ENCODE results near the gene ZNF335.

Gene ZNF335

DNA sequence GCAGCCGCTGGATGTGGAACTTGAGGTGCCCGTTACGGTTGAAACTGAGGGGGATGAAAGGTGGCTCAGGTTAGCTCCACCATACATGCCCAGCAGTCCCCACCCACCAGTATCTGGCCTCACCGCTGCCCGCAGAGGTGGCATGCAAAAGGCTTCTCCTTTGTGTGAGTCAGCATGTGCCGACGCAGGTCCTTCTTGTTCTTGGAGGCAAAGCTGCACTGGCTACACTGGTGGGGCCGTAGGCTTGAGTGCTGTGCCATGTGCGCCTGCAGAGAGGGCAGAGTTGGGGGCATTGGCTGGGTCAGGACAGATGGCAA is 21.7 kb downstream of the ZNF335 start:
- no peak overlapping the region for H3K4me3 Mint-ChIP-seq

DNA sequence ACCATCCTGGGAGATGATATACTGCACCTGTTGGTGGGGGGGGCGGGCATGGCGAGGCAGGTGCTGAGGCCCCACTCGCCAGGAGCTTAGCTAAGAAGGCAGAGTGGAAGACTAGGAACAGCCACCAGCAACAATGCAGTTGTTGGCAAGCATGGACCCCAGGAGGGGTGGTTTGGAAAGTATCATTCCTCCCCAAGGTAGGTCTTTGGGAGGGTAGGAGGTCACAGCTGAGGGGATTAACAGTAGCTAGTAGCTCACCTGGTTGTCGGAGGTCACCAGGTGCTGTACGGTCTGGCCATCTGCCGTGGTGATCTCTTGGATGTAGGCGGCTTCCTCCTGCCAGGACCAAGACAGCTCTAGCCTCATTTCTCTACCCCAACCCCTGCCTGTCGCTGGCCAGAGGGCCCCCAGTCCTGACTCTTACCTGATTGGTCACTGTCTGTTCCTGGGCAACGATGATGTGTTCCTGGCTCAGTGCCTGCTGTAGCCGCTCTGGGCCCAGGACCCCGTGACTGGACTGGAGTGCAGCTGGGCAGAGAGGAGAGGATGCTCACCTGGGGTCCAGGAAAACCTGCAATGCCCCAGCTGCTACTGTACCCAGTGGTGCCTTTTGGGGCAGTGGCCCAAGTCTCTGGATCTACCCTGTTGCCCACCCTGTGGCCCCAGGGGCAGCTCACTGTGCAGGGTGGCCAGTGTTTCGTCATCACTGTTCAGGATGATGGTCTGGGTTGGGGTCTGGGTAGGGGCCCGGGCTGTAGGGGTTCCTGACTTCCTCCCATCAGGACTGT is 22.3 kb downstream of the ZNF335 start:
- no peak overlapping the region for H3K4me3 Mint-ChIP-seq
- H3K27ac Mint-ChIP-seq, result no peak overlapping the region
- H3K9me3 Mint-ChIP-seq, result no peaks in the 10 kb centered on the region
- no peaks in the 10 kb centered on the region for H3K27me3 Mint-ChIP-seq
- H3K4me1 Mint-ChIP-seq, result peaks cover 10% of the 10 kb centered on the region
- H3K36me3 Mint-ChIP-seq, result peaks cover 5% of the 10 kb centered on the region

More for the DNA sequence above, 21.7 kb downstream of the ZNF335 start:
- Mint-ChIP-seq H3K9me3 (no peaks in the 10 kb centered on the region), H3K4me1 (peaks cover 10% of the 10 kb centered on the region), H3K27me3 (no peaks in the 10 kb centered on the region), H3K36me3 (peaks cover 5% of the 10 kb centered on the region), H3K27ac (no peak overlapping the region)

DNA sequence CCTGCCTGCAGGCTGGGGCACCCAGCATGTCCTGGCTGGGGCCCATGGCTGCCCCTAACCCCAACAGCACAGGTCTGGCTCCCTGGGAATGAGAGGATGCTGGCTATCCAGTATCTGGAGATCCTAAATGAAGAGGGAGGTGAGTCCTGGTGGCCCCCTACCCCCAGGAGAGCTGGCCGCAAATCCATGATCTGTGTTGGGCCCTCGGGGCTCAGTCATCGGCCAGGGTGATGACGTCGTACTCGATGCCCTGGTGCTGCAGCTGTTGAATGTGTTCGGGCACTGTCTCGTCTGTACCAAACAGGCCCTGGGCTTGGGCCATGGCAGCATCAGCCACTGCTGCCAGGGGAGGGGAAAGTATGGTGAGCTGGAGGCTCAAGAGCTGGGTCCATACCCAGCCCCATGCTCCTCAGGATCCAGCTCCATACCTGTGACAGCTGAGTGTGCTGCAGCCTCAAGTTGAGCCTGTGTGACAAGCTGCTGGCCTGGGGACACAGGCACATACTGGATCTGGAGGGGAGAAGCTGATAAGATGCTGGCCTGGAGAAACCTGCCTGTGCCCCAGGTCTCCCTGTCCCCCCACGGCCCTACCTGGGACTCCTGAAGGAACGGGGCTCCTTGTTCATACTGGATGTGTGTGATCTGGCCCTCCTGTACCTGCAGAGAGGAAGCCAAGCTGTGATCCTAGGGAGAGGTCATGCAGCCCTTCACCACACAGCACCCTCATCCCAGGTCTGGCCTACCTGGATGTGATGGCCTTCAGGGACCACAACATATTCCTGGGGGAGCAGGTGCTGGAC is 23.1 kb downstream of the ZNF335 start:
- Mint-ChIP-seq H3K9me3 (no peaks in the 10 kb centered on the region), H3K4me3 (no peak overlapping the region), H3K4me1 (peaks cover 17% of the 10 kb centered on the region), H3K27me3 (no peaks in the 10 kb centered on the region), H3K36me3 (peaks cover 9% of the 10 kb centered on the region), H3K27ac (no peak overlapping the region)

DNA sequence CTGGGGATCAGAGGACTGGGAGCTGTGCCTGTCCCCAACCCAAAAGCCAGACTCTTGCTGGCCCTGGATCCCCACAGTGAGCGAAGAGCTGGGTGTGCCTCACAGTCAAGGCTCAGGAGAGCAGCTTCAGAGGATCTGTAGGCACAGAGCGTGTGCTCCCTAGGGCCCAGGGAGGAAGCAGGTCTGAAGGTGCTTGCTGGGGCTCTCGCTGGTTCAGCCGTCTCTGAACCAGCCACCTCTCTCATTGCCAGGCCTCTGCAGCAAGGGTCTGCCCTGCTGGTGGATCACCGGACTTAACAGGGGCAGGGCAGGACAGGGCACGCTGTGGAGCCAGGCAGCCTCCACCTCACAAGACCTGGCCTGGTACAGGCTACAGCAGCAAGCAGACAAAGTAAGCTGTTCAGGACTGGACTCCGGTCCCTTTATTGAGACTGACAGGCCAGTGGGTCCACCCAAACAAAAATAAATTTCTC is 23.7 kb downstream of the ZNF335 start:
- no peaks in the 10 kb centered on the region for H3K27me3 Mint-ChIP-seq
- H3K36me3 Mint-ChIP-seq, result peaks cover 8% of the 10 kb centered on the region
- H3K27ac Mint-ChIP-seq, result peak overlapping the region; percentile 41
- H3K4me1 Mint-ChIP-seq, result peaks cover 19% of the 10 kb centered on the region
- no peak overlapping the region for H3K4me3 Mint-ChIP-seq
- no peaks in the 10 kb centered on the region for H3K9me3 Mint-ChIP-seq

DNA sequence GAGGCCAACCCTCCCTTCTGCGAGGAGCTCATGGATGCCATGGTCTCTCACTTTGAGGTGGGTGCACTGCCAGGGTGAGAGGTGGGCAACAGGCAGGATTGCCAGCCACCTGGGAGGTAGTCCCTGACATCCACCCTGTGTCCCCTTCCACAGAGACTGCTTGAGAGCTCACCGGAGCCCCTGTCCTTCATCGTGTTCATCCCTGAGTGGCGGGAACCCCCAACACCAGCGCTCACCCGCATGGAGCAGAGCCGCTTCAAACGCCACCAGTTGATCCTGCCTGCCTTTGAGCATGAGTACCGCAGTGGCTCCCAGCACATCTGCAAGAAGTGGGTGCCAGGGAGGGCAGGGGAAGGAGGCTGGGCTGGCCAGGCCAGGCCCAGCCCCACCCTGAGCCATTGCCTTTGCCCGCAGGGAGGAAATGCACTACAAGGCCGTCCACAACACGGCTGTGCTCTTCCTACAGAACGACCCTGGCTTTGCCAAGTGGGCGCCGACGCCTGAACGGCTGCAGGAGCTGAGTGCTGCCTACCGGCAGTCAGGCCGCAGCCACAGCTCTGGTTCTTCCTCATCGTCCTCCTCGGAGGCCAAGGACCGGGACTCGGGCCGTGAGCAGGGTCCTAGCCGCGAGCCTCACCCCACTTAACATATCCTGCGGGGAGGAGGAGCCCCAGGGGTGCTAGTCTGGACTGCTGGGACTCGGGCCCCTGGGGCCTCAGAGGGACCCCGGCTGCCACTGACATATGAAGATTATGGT is 24.7 kb downstream of the ZNF335 start:
- H3K36me3 Mint-ChIP-seq, result peaks cover 8% of the 10 kb centered on the region
- H3K27me3 Mint-ChIP-seq, result no peaks in the 10 kb centered on the region
- peaks cover 19% of the 10 kb centered on the region for H3K4me1 Mint-ChIP-seq
- H3K27ac Mint-ChIP-seq, result no peak overlapping the region
- H3K4me3 Mint-ChIP-seq, result no peak overlapping the region
- H3K9me3 Mint-ChIP-seq, result no peaks in the 10 kb centered on the region

DNA sequence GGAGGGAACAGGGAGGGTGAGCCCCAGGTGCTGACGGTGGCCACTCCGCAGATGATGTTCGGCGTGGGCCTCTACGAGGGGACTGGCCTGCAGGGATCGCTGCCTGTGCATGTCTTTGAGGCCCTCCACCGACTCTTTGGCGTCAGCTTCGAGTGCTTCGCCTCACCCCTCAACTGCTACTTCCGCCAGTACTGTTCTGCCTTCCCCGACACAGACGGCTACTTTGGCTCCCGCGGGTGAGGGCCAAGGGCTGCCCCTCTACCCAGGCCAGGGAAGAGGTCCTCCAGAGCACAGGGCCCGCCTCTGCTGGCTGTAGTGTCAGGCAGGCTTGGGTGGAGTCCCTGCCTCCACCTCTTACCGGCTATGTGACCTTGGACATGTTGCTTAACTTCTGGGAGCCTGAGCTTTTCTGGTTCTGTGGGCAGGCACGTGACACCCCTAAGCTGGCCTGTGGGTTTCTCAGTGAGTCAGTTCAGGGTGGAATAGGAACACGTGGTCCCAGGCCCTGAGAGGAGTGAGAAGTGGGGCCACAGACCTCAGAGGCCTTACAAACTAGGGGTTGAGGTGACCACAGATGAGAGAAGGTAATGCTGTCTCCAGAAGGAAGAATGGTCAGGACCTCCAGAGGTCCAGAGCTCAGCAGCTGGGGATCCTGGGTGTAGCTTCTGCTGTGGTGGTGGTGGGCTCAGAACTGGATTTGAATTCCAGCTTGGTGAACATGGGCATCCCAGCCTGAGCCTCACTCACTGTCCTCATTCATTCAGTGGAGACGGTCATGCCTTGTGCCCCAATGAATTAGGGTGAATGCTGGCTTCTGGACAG is 25.6 kb downstream of the ZNF335 start:
- Mint-ChIP-seq H3K36me3 (peaks cover 7% of the 10 kb centered on the region), H3K27me3 (no peaks in the 10 kb centered on the region), H3K4me1 (peaks cover 19% of the 10 kb centered on the region), H3K27ac (peak overlapping the region; percentile 51), H3K9me3 (no peaks in the 10 kb centered on the region), H3K4me3 (no peak overlapping the region)

DNA sequence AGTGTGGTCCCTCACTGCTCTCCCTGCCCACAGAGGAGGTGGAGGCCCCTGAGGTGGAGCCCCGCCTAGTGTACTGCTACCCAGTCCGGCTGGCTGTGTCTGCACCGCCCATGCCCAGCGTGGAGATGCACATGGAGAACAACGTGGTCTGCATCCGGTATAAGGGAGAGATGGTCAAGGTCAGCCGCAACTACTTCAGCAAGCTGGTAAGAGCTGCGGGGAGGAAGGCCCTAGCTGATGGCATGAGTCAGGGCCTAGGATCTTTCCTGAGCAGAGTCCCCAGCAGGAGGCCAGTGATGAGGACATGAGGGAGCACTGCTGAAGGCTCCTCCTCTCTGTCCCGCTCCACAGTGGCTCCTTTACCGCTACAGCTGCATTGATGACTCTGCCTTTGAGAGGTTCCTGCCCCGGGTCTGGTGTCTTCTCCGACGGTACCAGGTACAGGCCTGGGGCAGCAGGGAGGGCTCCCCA is 26.3 kb downstream of the ZNF335 start:
- H3K4me1 Mint-ChIP-seq, result peaks cover 19% of the 10 kb centered on the region
- H3K4me3 Mint-ChIP-seq, result no peak overlapping the region

DNA sequence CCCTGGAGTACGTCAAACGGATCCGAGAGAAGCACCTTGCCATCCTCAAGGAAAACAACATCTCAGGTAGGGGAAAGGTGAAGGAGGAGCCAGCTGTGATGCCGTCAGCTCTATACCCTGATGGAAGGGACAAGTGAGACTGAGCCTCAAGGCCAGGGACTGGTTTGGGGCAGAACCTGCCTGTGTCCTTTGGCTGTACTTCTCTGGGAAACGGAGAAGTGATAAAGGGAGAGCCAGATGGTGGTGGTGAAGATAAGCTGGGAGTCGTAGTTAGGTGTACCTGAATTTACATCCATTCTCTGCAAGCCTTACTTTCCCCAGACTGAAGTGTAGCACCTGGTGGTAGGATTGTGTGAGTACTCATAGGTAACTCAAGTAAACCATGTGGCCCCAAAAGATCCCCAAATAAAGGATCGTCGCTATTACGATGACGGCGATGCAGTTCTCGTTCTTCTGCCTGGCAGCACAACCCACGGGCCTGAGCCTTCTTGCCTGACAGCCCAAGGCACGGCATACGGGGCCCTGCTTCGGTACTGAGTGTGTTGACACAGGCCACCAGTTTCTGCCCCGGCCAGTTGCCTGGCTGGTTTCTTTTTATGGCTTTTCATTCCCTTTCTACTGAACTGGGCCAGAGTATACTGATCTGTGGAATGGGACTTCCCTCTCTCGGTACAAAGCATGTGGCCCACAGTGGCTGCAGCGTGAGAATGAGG is 26.9 kb downstream of the ZNF335 start:
- no peaks in the 10 kb centered on the region for H3K9me3 Mint-ChIP-seq
- H3K27me3 Mint-ChIP-seq, result no peaks in the 10 kb centered on the region
- no peak overlapping the region for H3K4me3 Mint-ChIP-seq
- peak overlapping the region; percentile 59 for H3K27ac Mint-ChIP-seq
- H3K36me3 Mint-ChIP-seq, result peaks cover 7% of the 10 kb centered on the region
- peaks cover 19% of the 10 kb centered on the region for H3K4me1 Mint-ChIP-seq

More for the DNA sequence above, 26.3 kb downstream of the ZNF335 start:
- Mint-ChIP-seq H3K27ac (no peak overlapping the region), H3K36me3 (peaks cover 7% of the 10 kb centered on the region), H3K27me3 (no peaks in the 10 kb centered on the region), H3K9me3 (no peaks in the 10 kb centered on the region)

DNA sequence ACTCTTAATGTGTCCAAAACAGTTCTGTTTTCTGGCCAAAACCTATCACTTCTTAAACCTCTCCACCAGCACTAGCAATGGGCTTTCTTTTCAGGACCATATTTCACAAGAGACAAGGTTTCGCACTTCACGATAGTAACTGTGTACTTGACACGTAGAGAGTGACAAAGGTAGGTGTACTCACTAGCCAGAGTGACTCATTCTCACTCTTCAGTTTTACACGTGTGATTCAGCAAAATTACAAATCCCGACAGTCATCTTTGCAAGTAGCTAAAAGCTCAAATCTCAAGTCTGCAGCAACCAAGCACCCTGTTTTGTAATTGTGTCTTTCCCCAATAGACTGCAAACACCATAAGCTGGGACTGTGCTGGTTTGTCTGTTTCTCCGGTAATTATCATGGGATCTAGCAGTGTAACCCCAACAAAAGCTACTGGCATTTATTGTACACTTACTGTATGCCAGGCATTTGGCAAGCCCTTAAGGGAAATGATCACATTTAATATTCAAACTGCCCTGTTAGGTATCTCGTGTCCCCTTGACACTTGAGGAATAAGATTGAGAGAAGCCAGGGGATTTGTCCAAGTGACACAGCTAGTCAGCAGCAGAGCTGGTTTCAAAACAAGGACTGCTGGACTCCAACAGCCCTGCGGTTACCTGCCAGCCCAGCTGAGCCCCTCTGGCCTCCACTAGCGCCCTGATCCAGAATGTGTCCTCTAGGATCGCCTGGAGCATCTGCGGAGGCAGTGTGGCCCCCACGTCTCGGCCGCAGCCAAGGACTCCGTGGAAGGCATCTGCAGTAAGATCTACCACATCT is 27.6 kb downstream of the ZNF335 start:
- H3K4me1 Mint-ChIP-seq, result peaks cover 18% of the 10 kb centered on the region
- no peaks in the 10 kb centered on the region for H3K9me3 Mint-ChIP-seq
- H3K27ac Mint-ChIP-seq, result peak overlapping the region; percentile 87
- H3K36me3 Mint-ChIP-seq, result peaks cover 10% of the 10 kb centered on the region
- H3K4me3 Mint-ChIP-seq, result peak overlapping the region; percentile 19
- no peaks in the 10 kb centered on the region for H3K27me3 Mint-ChIP-seq

DNA sequence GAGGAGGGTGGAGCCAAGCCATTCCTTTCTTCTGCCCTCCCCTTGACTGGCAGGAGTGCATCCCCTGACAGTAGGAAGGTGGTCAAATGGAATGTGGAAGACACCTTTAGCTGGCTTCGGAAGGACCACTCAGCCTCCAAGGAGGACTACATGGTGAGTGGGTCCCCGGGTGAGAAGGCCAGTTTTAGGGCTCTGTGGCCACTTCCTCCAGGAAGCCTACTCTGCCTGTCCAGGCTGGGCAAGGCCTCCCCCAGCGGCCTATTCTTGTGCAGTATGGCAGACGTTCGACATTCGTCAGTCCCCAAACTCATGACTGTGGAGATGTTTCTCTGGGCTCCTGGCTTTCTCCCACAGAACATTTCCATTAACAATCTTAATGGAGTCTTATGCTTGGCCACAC is 28.4 kb downstream of the ZNF335 start:
- Mint-ChIP-seq H3K4me1 (peaks cover 16% of the 10 kb centered on the region), H3K9me3 (no peaks in the 10 kb centered on the region), H3K27me3 (no peaks in the 10 kb centered on the region), H3K27ac (no peak overlapping the region), H3K4me3 (no peak overlapping the region), H3K36me3 (peaks cover 9% of the 10 kb centered on the region)

DNA sequence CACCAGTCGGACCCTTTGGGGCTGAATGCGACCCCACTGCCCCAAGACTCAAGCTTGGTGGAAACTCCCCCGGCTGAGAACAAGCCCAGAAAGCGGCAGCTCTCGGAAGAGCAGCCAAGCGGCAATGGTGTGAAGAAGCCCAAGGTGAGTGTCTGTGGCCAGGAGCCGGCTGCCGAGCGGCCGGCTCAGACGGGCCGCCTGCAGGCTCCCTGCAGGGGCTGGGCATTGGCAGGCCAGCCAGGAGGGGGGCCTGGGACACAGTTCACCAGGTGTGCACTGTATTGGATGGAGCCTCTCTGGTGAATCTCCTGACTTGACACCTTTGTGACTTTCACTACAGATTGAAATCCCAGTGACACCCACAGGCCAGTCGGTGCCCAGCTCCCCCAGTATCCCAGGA is 31.5 kb downstream of the ZNF335 start:
- no peaks in the 10 kb centered on the region for H3K9me3 Mint-ChIP-seq
- no peak overlapping the region for H3K4me3 Mint-ChIP-seq
- H3K4me1 Mint-ChIP-seq, result peaks cover 30% of the 10 kb centered on the region
- no peak overlapping the region for H3K27ac Mint-ChIP-seq
- no peaks in the 10 kb centered on the region for H3K27me3 Mint-ChIP-seq
- peaks cover 18% of the 10 kb centered on the region for H3K36me3 Mint-ChIP-seq

DNA sequence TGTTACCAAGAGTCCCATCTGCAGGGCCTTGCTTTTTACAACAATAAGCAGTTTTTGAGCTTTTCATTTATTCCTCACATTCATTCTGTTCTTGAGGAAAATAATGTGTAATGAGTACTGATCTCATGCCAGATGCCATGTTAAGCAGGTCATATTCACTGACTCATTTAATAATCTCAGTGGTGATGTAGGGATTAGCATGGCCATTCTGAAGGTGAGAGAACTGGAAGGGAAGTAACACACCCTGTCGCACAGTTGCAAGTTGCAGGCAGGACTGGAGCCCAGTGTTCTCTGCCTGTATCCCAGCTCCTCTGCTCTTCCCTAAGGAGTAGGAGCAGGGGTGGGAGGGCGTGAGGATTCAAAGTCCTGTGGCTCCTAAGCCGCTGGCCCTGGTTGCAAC is 31.9 kb downstream of the ZNF335 start:
- Mint-ChIP-seq H3K27me3 (no peaks in the 10 kb centered on the region), H3K27ac (no peak overlapping the region), H3K4me1 (peaks cover 30% of the 10 kb centered on the region), H3K36me3 (peaks cover 18% of the 10 kb centered on the region), H3K9me3 (no peaks in the 10 kb centered on the region), H3K4me3 (no peak overlapping the region)

DNA sequence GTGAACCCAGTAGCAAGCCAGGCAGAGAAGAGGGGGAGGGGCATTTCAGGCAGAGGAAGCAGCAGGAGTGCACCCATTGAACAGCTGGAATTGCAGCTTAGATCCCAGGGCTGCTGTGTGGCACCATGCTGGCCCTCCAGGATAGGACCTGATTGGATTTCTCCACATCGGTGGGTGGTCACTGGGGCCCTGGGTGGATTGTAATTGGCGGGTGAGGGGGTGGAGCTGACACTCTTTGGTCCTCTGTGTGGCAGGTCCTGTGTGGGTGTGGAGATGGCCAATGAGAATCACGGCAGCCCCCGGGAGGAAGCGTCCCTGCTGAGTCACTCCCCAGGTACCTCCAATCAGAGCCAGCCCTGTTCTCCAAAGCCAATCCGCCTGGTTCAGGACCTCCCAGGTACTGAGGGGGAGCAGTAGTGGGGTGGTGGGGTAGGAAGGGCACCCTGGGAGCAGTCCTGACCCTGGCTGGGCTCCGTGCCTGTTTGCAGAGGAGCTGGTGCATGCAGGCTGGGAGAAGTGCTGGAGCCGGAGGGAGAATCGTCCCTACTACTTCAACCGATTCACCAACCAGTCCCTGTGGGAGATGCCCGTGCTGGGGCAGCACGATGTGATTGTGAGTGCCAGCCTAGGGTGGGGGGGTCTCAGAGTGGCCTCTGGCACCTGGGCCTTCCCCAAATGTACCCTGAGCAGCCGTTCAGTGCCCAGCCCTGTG is 33.1 kb downstream of the ZNF335 start:
- peaks cover 22% of the 10 kb centered on the region for H3K4me1 Mint-ChIP-seq
- peak overlapping the region; percentile 84 for H3K27ac Mint-ChIP-seq
- no peaks in the 10 kb centered on the region for H3K27me3 Mint-ChIP-seq
- no peak overlapping the region for H3K4me3 Mint-ChIP-seq
- no peaks in the 10 kb centered on the region for H3K9me3 Mint-ChIP-seq
- peaks cover 13% of the 10 kb centered on the region for H3K36me3 Mint-ChIP-seq

Measured in activated naive CD4-positive, alpha-beta T cell treated with anti-CD3 and anti-CD28 coated beads, Interleukin-2, amount 50 U/mL, for 24 hours (primary cell).